Subcutaneous adipose tissue (tissue), 4 donors: ENCODE results near the gene TTC21A. TPM values are rescaled to one million over a fixed set of nuclear protein-coding genes. Genes with fewer than 3 reads are reported as not detected.

Experiments used
- CTCF ChIP-seq: fragments of 450-650 bp; IDR thresholded peaks from one replicate; pipeline ENCODE4 v1.5.1; 2016; ENCODE audit warnings: low read depth, mild to moderate bottlenecking, control low read depth, antibody characterized with exemption, moderate library complexity
- total RNA-seq, 4 donors: library from RNA; depleted of rRNA; stranded (reverse); fragments of >200 nt; gene quantifications; one replicate each; pipeline ENCODE4 v1.1.0, GENCODE V29; 2016

Gene TTC21A
- 10 to 100 TPM in 1 of 4 donors, 1 to 10 TPM in 3; 3.3 to 11.1 (median 7.4) TPM for total RNA-seq

GRCh38 chr3:39107388-39108199 lies at the start of gene TTC21A, which contains the start of gene GORASP1:
TTC21A (plus strand) TSS chr3:39107680; CDS start chr3:39107838, 158 bp downstream.
GORASP1 (minus strand) TSS chr3:39107627; CDS start chr3:39107541, 86 bp downstream.
- TF ChIP-seq CTCF: no peak

- TF ChIP-seq CTCF: no peak
Observed at GRCh38 chr3:39062180-39062579, 45.3 kb upstream of the TTC21A start.

GRCh38 chr3:39063143-39063542 lies 44.3 kb upstream of the TTC21A start:
- no peak for TF ChIP-seq CTCF

GRCh38 chr3:39064646-39065045 lies 42.8 kb upstream of the TTC21A start:
- no peak for TF ChIP-seq CTCF

GRCh38 chr3:39065197-39065596 lies 42.3 kb upstream of the TTC21A start:
- TF ChIP-seq CTCF: no peak

GRCh38 chr3:39067286-39067685 lies 40.2 kb upstream of the TTC21A start:
- no peak for TF ChIP-seq CTCF

GRCh38 chr3:39068556-39068955 lies 38.9 kb upstream of the TTC21A start:
- TF ChIP-seq CTCF: no peak
